ENCODE measurements around the gene FTO.
"Not testable (repeated sequence)": the region's sequence is repeated elsewhere in the genome, so short reads cannot be mapped to it uniquely, and the experiment has no call there.

The FTO gene

DNA sequence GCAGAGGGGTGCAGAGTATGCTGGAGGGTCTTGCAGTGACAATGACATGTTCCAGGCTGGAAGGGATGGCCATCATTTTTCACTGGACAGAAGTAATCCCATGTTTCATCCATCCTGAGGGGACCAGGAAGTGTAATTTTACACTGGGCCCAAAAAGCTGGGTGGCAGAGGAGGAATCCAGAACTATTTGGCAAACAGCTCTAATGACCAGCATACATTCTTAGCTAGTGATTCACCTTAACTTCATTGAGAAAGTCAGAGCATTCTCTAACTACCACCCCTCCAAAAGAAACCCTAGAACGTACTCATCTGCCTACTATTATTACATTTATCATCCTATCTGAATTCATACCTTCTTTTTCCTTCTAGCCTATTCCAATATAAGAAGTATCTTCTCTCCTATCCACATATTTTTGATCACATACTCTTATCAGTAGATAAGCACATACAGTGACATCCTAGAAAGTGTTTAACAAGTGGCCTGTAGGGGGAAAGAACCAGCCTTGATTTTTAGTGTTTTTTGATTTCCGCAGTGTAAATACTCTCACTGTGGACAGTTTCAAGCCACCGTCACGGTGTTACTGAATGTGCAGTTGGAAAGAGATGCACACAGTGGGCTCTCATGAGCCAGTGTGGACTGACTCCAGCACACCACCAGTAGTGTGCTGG lies 118.1 kb downstream of the FTO start:
- no peak for DNase-seq (ENCODE audit: low read depth in 1 of 2, low spot score in 1 of 2)

GRCh38 chr16:53822936-53823529 lies 119.1 kb downstream of the FTO start:
- DNase-seq (ENCODE audit: low read depth in 1 of 2, low spot score in 1 of 2): no peak

GRCh38 chr16:53826658-53827057 lies 122.7 kb downstream of the FTO start:
- DNase-seq (ENCODE audit: low read depth in 1 of 2, low spot score in 1 of 2): no peak

DNA sequence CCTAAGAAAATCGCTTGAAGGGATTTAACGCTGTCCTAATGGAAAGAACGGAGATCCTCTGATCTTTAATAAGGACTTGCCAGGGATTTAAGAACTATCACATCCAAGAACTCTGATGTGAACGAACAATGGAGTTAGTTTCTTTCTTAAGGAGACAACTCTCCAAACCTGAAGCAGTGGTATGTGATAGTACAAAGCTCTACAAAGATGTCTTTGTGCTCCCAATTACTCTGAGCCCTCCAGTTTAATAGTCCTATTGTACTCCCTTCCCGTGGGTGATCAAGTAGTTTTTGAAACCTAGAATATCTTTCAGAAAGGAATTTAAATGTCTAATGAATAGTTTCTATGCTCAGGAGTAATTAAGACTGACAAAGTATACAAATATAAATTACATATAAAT lies 123.8 kb downstream of the FTO start:
- no peak for DNase-seq (ENCODE audit: low read depth in 1 of 2, low spot score in 1 of 2)

DNA sequence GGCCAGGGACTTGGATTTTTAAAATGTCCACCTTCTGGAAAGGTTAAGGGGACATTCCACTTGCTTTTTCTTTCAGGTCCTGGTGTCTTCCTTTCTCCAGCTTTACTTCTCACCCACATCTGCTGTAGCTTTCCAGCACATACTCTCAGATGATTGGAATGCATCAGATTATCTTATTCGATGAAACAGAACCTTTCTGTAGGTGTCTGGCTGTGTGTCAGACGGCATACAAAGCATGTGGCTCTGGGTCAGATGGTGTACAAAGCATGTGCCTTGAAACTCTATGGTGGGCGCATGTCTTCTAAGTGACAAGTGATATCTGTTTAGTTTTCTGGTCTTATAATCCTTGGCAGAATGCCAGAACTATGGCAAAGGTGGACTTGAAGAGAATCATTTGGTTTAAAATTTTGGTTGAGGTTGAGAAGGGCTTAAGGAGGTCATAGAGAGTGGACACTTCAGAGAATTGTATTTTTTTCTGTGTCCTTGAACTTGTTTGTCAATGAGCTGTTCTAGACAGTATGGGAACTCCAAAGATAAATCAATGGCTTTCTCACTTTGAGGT lies 125.3 kb downstream of the FTO start:
- DNase-seq (ENCODE audit: low read depth in 1 of 2, low spot score in 1 of 2): no peak

GRCh38 chr16:53832896-53833544 lies 129.1 kb downstream of the FTO start:
- no peak for DNase-seq (ENCODE audit: low read depth in 1 of 2, low spot score in 1 of 2)

DNA sequence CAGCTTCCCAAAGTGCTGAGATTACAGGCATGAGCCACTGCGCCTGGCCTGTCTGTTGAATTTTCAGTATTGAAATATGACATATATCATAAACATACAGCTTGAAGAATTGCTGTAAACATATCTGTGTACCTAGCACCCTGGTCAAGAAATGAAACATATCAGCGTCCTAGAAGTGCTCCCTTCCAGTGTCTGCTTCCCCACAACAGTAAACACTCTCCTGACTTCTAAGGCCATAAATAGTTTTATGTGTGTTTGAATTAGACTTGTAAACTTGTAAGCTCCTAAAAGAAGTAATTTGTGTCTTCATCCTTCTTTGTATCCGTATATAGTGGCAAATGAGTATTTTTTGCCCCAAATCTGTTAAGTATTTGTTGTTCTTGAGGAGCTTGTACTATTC lies 132.2 kb downstream of the FTO start:
- DNase-seq (ENCODE audit: low read depth in 1 of 2, low spot score in 1 of 2): no peak

DNA sequence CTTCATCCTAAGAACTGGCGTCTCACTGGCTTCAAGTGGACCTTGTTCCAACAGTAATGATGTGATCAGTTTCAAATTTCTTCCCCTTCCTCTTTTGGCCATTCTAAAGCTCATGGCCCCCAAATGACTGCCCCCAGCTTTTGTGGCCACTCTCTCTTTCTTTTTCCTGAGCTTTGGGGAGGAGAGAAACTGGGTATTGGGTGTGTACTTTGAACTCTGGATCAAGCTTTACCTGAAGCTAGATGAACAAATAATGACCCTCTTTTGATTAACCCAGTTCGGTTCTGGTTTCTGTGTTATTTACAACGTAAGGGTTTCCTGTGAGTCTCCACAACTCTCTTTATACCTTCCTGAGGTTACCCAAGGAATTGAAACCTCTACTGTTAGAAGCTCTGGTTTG lies 132.7 kb downstream of the FTO start:
- no peak for DNase-seq (ENCODE audit: low read depth in 1 of 2, low spot score in 1 of 2)

DNA sequence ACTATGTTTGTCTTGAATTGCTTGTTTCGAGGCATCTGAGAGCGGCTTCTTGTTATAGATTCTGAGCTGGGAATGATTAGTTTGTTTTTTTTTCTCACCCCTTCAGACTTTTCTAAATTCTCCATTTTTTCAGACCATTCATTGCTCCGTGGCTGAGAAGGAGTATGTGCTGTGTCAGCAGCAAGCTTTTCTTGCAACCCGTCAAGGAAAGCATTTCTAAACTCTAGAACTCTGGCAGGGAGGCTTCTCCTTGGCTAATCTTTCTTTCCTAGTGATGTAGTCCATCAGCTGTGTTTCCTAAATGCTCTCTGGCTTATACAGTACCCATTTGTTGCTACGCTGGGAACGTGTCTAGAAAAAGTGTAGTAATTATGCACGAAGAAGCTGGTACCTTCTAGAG lies 133.5 kb downstream of the FTO start:
- no peak for DNase-seq (ENCODE audit: low read depth in 1 of 2, low spot score in 1 of 2)

DNA sequence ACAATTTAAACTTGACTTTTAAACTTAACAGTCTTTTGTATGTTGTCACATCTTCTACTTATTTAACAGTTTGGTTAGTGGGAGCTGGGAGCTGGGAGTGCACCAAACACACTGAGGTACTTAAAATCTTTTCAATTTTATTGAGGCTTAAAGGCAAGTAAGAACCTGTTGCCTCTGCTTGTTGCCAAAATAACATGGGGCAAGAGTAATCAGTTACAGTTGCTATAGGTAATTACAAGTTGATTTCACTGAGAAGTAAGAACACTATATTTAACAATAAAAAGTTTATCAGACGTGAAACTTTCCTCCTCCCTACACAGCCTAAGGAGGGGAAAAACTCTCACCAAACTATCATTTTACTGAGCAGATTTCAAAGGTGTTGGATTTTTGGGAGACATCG lies 135.2 kb downstream of the FTO start:
- no peak for DNase-seq (ENCODE audit: low read depth in 1 of 2, low spot score in 1 of 2)

- DNase-seq (ENCODE audit: low read depth in 1 of 2, low spot score in 1 of 2): no peak
Observed at GRCh38 chr16:53840456-53840855, 136.5 kb downstream of the FTO start.

DNA sequence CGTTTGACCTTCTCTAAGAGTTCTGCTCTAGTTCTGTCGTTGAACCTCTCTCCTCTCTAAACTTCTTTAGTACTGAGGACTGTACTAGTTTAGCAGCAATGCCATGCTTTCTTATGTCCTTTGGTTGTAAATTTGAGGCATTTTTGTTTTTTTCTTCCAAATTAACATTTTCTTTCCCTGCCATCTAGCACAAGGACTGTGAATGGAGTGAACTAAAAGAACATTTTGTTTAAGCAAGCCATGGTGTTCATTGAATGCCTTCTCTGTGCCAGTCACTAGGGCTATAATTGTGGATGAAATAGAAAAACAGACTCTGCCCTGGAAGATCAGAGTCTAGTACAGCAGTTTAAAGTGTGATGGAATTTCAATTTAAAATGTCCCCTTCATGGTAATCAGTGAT lies 137.9 kb downstream of the FTO start:
- no peak for DNase-seq (ENCODE audit: low read depth in 1 of 2, low spot score in 1 of 2)

DNA sequence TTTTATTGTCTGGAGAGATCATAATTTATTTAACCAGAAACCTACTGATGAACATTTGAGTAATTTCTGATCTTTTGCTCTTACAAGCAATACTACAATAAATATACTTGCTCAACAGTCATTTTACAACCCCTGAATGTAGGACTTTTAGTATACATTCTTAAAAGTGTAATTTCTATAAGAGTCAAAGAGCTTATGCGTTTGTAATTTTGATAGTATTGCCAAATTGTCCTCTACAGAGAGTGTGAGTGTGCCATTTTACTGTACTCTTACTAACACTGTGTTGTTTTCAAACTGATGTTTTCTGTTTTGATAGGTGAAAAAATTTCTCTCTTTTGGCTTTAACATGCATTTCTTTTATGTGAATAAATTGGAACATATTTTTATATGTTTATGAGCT lies 139.1 kb downstream of the FTO start:
- DNase-seq (ENCODE audit: low read depth in 1 of 2, low spot score in 1 of 2): no peak

- no peak for DNase-seq (ENCODE audit: low read depth in 1 of 2, low spot score in 1 of 2)
Observed at GRCh38 chr16:53844804-53845203, 140.8 kb downstream of the FTO start.

GRCh38 chr16:53846549-53846948 lies 142.6 kb downstream of the FTO start:
- DNase-seq (ENCODE audit: low read depth in 1 of 2, low spot score in 1 of 2): not testable (repeated sequence)

- DNase-seq (ENCODE audit: low read depth in 1 of 2, low spot score in 1 of 2): no peak
Observed at GRCh38 chr16:53846971-53847370, 143.0 kb downstream of the FTO start.

- no peak for DNase-seq (ENCODE audit: low read depth in 1 of 2, low spot score in 1 of 2)
Observed at GRCh38 chr16:53848277-53848942, 144.5 kb downstream of the FTO start.

DNA sequence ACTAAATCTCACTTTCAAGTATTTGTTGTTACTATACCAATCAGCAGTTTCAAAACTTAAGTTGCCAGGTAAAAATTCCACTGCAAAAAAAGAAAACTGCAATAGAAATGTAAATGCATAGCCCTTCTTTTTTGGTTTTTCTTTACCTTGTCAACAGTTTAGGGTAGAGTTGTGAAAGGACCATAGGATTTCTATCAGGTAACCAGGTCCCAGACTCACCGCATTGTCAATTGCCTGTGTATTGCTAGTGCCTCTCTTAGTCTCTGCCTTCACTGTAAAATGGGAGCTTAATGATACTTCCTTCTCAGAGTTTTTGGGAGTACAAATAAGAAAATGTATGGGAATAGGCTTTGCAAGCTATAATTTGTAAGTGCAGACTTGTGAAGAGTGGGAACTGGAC lies 145.0 kb downstream of the FTO start:
- no peak for DNase-seq (ENCODE audit: low read depth in 1 of 2, low spot score in 1 of 2)

- DNase-seq (ENCODE audit: low read depth in 1 of 2, low spot score in 1 of 2): no peak
Observed at GRCh38 chr16:53849585-53849984, 145.6 kb downstream of the FTO start.

DNA sequence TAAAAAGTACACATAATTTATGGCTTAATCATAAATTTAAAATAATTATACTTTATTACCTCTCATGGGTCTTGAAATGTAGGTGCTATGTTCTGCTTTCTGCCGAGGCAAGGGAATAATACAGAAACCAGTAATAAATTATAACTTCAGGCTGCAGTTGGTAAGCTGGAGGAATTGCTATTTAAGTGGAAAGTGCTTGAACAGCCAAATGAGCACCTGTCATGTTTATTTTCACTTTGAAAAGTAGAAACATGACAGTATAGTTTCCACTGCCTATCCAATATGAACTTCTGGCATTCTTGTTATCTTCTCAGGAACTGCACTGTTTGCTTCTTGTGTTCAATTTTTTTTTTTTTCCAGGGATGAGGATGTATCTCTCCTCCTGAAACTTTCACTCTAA lies 146.0 kb downstream of the FTO start:
- no peak for DNase-seq (ENCODE audit: low read depth in 1 of 2, low spot score in 1 of 2)

DNA sequence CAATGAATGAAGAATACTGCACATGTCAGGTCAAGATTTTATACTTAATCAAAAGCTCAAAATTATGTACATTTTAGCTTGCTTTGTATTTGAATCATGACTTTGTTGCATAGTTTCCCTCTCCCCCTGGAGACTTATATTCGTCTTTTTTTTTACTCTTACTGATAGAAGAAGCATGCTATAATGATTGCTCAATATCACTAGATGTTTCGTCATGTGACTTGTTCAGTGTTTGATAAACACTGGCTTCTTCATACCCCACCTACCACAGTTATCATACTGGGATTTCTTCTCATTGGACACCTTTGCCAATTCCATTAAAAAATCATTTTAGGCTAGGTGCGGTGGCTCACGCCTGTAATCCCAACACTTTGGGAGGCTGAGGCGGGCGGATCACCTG lies 148.7 kb downstream of the FTO start:
- no peak for DNase-seq (ENCODE audit: low read depth in 1 of 2, low spot score in 1 of 2)

DNA sequence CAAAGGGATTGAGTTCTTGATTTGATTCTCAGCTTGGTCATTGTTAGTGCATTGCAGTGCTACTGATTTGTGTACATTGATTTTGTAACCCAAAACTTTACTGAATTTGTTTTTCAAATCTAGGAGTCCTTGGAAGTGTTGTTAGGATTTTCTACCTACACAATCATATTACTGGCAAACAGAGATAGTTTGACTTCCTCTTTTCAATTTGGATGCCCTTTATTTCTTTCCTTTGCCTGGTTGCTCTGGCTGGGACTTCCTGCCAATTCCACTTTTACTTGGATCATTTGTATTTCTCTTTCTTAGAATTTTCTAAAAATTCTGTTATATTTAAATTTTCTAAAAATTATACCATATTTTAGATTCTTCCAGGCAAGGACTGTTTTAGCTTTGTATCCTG lies 151.1 kb downstream of the FTO start:
- no peak for DNase-seq (ENCODE audit: low read depth in 1 of 2, low spot score in 1 of 2)
